ENCODE data around the gene EXPH5.

The EXPH5 gene

DNA sequence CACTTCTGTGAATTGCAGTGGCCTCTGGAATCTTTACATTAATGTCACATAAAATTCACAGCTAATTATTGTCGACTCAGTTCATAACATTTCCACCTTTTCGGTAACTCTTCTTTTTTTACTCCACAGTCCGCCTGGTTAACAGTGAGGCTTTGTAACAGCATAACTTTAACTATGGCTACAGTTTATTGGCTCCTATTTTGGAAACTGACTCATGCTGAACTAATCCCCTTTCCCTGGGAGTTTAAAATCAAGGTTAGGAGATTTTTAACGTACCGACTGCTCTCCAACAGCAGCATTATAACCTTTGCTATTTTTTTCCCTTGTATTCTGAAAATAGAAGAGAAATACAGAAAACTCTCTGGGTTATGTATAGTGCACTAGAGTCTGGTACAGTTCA lies 92.2 kb downstream of the EXPH5 start:
- no peak overlapping the region for H3K4me3 ChIP-seq (ENCODE audit: low read depth, low read length)
- DNase-seq (ENCODE audit: low read depth, low spot score): no peak
- TF ChIP-seq, protein P1, sequence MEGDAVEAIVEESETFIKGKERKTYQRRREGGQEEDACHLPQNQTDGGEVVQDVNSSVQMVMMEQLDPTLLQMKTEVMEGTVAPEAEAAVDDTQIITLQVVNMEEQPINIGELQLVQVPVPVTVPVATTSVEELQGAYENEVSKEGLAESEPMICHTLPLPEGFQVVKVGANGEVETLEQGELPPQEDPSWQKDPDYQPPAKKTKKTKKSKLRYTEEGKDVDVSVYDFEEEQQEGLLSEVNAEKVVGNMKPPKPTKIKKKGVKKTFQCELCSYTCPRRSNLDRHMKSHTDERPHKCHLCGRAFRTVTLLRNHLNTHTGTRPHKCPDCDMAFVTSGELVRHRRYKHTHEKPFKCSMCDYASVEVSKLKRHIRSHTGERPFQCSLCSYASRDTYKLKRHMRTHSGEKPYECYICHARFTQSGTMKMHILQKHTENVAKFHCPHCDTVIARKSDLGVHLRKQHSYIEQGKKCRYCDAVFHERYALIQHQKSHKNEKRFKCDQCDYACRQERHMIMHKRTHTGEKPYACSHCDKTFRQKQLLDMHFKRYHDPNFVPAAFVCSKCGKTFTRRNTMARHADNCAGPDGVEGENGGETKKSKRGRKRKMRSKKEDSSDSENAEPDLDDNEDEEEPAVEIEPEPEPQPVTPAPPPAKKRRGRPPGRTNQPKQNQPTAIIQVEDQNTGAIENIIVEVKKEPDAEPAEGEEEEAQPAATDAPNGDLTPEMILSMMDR (IDR thresholded peaks at IDR 0.05; ENCODE audit: low read depth, low read length): no peak
- in situ Hi-C loops (cut with HindIII; ENCODE audit: low sequenced_read_pairs): no loop called here

DNA sequence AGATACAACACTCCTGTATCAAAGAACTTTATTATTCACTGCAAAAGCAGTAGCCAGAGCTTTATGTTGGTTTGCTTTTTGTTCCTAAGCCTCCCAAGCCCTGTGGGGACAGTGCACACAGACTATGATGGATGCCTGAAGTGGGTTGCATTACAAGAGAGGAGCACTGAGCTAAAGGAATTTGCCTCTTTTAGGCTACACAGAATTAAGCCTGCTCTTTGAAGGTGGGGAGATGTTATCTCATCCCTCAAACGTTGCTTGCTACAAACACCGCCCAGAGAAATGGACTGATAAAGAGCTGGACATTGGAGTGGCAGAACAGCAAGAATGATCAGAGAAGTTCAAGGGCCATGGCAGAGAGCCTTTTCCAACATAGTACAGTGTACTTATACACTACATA lies 92.8 kb downstream of the EXPH5 start:
- no peak overlapping the region for H3K4me3 ChIP-seq (ENCODE audit: low read depth, low read length)
- DNase-seq (ENCODE audit: low read depth, low spot score): no peak
- in situ Hi-C loops (cut with HindIII; ENCODE audit: low sequenced_read_pairs): no loop called here
- TF ChIP-seq, protein P1 (IDR thresholded peaks at IDR 0.05; ENCODE audit: low read depth, low read length): no peak

DNA sequence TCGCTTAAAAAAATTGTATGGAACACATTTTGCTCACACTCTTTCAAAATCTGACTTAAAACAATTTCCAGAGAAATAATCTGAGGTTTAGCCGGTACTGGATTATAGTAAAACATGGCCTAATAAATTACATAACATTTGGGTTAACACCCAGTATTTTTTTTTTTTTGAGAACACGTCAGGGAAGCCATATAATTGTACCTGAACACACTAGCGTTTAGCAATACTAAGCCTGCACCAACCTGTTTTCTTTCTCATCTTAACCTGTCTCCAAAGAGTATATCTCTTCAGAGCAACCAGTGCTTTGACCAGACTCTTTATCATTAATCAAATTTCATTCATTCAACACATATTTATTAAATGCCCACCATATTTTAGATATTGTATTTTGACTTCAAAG lies 93.4 kb downstream of the EXPH5 start:
- in situ Hi-C loops (cut with HindIII; ENCODE audit: low sequenced_read_pairs): no loop called here
- no peak overlapping the region for H3K4me3 ChIP-seq (ENCODE audit: low read depth, low read length)
- TF ChIP-seq, protein P1 (IDR thresholded peaks at IDR 0.05; ENCODE audit: low read depth, low read length): no peak
- no peak for DNase-seq (ENCODE audit: low read depth, low spot score)

DNA sequence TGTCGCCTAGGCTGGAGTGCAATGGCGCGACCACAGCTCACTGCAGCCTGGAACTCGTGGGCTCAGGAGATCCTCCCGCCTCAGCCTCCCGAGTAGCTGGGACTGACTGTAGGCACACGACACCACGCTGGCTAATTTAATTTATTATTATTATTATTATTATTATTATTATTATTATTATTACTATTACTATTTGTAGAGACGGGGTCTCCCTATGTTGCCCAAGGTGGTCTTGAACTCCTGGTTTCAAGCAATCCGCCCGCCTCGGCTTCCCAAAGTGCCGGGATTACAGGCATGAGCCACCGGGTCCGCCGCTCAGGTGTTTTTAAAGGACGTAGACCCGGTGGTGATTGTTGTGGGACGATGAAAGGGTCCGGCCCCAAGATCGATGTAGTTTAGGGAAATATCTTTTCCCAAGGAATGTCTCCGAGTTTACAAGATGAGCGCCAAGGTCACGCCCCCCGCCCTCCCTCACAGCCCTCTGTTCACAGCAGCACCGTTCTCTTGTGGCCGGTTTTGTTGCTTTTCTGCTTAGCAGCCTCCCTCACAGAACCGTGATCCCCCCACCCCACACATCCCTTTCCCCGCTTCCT lies 94.7 kb downstream of the EXPH5 start:
- in situ Hi-C loops (cut with HindIII; ENCODE audit: low sequenced_read_pairs): no loop called here
- peak overlapping the region; percentile 53 for H3K4me3 ChIP-seq (ENCODE audit: low read depth, low read length)
- no peak for DNase-seq (ENCODE audit: low read depth, low spot score)
- TF ChIP-seq, protein P1 (IDR thresholded peaks at IDR 0.05; ENCODE audit: low read depth, low read length): no peak

DNA sequence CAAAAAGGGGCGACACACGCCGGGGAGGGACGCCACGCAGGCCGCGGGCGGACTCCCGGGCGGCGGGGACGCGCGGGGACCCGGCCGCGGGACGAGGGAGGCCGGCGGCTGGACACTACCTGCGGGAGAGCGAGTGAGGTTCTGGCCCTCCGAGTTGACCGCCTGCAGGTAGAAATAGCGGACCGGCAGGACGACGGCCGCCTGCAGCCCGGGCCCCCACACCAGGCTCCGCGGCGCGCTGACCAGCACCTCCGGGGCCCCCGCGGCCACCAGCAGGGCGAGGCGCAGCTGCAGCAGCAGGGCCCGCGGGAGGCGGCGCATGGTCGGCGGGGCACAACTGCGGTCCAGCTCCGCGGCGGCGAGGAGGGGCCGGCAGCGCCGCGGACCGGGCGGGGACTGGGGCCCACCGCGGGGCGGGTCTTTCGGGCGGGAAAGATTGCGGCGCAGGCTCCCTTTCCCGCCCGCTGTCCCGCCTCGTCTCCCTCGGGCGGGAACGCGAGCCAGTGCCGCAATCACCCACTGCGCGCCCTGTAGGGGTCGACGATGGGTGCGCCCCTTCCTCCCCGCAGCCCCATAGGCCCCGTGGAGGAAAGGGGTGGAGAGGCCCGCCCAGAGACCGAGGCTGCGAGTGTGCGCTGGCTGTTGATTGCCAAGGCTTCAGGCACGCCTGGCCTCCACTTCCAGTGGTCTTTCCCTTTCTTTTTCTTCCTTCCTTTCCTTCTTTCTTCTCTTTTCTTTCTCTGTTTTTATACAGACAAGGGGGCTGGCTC lies 95.3 kb downstream of the EXPH5 start, which contains the start of gene POGLUT3:
TSS of gene POGLUT3 (minus strand) at position 339 of the 770 bp plus-strand sequence. CDS start at position 321, 18 bp downstream.
- H3K4me3 ChIP-seq (ENCODE audit: low read depth, low read length): peak within 1 kb of the TSS; percentile 53
- TF ChIP-seq, protein P1 (IDR thresholded peaks at IDR 0.05; ENCODE audit: low read depth, low read length): no peak
- in situ Hi-C loops (cut with HindIII; ENCODE audit: low sequenced_read_pairs): no loop called here
- peak; percentile 55 for DNase-seq (ENCODE audit: low read depth, low spot score)

DNA sequence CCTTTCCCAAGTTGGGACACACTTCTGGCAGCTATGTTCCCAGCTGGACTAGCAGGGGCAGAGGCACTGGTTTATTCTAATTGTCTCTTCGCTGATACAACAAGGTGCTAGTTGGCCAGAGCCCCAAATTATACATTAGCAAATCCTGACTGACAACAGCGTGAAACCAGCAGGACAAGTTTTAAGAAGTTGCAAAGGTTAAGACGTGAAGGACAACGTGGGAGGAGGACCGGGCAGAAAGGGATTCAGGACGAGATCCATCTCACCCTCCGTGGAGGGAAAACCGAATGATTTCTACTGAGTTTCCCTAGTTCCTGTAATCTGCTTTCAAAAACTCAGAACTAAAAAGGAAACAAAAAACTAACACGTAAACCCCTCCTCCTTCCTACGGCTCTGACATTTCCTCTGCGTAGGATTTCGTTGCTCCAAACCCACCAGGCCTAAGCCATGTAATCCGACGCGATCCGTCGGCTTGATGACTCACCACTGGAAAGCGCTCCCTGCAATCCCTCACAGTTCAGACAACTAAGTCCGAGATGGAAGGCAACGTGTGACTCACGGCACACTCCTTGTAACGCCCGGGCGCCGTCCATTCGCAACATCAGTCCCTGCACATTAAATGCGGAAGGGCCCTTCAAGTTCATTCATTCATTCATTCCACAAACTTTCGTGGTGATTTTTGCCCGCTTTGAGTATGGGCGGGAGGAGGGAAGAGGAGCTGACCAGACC lies 96.1 kb downstream of the EXPH5 start:
- H3K4me3 ChIP-seq (ENCODE audit: low read depth, low read length): peak overlapping the region; percentile 53
- TF ChIP-seq, protein P1 (IDR thresholded peaks at IDR 0.05; ENCODE audit: low read depth, low read length): no peak
- DNase-seq (ENCODE audit: low read depth, low spot score): peak; percentile 99
- in situ Hi-C loops (cut with HindIII; ENCODE audit: low sequenced_read_pairs): no loop called here

All from astrocyte of the spinal cord (primary cell).